ENCODE measurements around the gene FLRT1. TPM values are rescaled to one million over a fixed set of nuclear protein-coding genes. Genes with fewer than 3 reads are reported as not detected.
A peak's percentile ranks its signal among the peaks of the same experiment; 100 is the strongest.

The FLRT1 gene
- total RNA-seq, 1 experiment from 2014 or later, result 0.31 TPM

- H2BK20ac ChIP-seq (ENCODE audit: low read depth, low read length, poor library complexity, severe bottlenecking), result no peak overlapping the region
- H3K9ac ChIP-seq (ENCODE audit: extremely low read depth, insufficient read length, low read length), result no peak overlapping the region
- Mint-ChIP-seq H3K4me3 (peak overlapping the region in 1 of 2 experiments; percentile 72; a peak in 4 of 5 replicates), H3K27me3 (ENCODE audit: low read depth) (peaks cover 19% of the 10 kb centered on the region), H3K4me1 (peaks cover 7 to 13% of the 10 kb centered on the region in 2 experiments), H3K36me3 (ENCODE audit: insufficient read depth in 1 of 3, low read depth in 3 of 3) (peaks cover 19 to 50% (median 47%) of the 10 kb centered on the region in 3 experiments), H3K9me3 (no peaks in the 10 kb centered on the region), H3K27ac (peak overlapping the region in 1 of 3 experiments; percentile 81; a peak in 3 of 7 replicates)
- H3K23ac ChIP-seq (ENCODE audit: insufficient read length, low read depth, low read length), result no peak overlapping the region
- no peak overlapping the region for H3K4me2 ChIP-seq (ENCODE audit: insufficient read depth, insufficient read length, low read length)
- H3T11ph ChIP-seq (ENCODE audit: low read length), result no peak overlapping the region
- no peak overlapping the region for H3K27ac ChIP-seq (ENCODE audit: insufficient read length, low read depth, low read length)
- WGBS (ENCODE audit: extremely low coverage, insufficient read length, low lambda C conversion rate), result no CpG with 5 or more reads among the region's 11 CpGs
- H3K27me3 ChIP-seq (ENCODE audit: insufficient read depth, low read length), result peaks cover 3% of the 10 kb centered on the region; the same call in 1 of the 2 replicates
- no peaks in the 10 kb centered on the region for H4K20me1 ChIP-seq (ENCODE audit: control insufficient read depth, insufficient read depth, insufficient read length)
- H3K4me1 ChIP-seq (ENCODE audit: insufficient read depth, low read length), result no peaks in the 10 kb centered on the region
- no peak overlapping the region for H2BK15ac ChIP-seq (ENCODE audit: low read depth, low read length)
- H3K23me2 ChIP-seq (ENCODE audit: insufficient read length, low read depth, low read length, poor library complexity, severe bottlenecking), result peaks cover 11% of the 10 kb centered on the region
- H3K18ac ChIP-seq (ENCODE audit: insufficient read length, low read depth, low read length), result no peak overlapping the region
- no peak overlapping the region for H2BK5ac ChIP-seq (ENCODE audit: insufficient read length, low read length)
- H3K9me3 ChIP-seq (ENCODE audit: control insufficient read depth, low read depth, low read length), result no peaks in the 10 kb centered on the region
- H4K91ac ChIP-seq (ENCODE audit: insufficient read length, low read depth, low read length), result no peak overlapping the region
- H2AK5ac ChIP-seq (ENCODE audit: insufficient read length, low read length), result no peak overlapping the region
- TF ChIP-seq CTCF (conservative IDR thresholded peaks at IDR 0.05), result no peak
- H3K56ac ChIP-seq (ENCODE audit: insufficient read length, low read depth, low read length), result no peak overlapping the region
- no peak overlapping the region for H4K8ac ChIP-seq (replicated peaks; ENCODE audit: insufficient read length, low read depth, low read length)
- no peak overlapping the region for H3K4ac ChIP-seq (ENCODE audit: low read depth, low read length)
- no peaks in the 10 kb centered on the region for H3K79me1 ChIP-seq (ENCODE audit: insufficient read depth, low read depth, low read length, poor library complexity, severe bottlenecking)
- H2AFZ ChIP-seq (ENCODE audit: low read length), result no peak overlapping the region
- no peak for DNase-seq
- H4K5ac ChIP-seq (ENCODE audit: insufficient read length, low read depth, low read length), result no peak overlapping the region
- H3K14ac ChIP-seq (ENCODE audit: insufficient read depth, low read length), result no peak overlapping the region
- H2BK12ac ChIP-seq (ENCODE audit: insufficient read length, low read depth, low read length), result no peak overlapping the region
- no peak overlapping the region for H2BK120ac ChIP-seq (ENCODE audit: low read depth, low read length, poor library complexity, severe bottlenecking)
- no peaks in the 10 kb centered on the region for H3K79me2 ChIP-seq (ENCODE audit: insufficient read depth, low read length)
Measured at GRCh38 chr11:63997801-63998337, 37.9 kb upstream of the FLRT1 start.

Data from H9 (cell line).